ENCODE measurements around the gene FAM200B. TPM values are rescaled to one million over a fixed set of nuclear protein-coding genes. Genes with fewer than 3 reads are reported as not detected.
A peak's percentile ranks its signal among the peaks of the same experiment; 100 is the strongest.

Gene FAM200B
- total RNA-seq, 2 experiments from 2014 or later = 15.8 to 16.0 TPM

GRCh38 chr4:15673337-15673736 lies 8.3 kb upstream of the FAM200B start:
- peaks cover 35% of the 10 kb centered on the region for H3K36me3 Mint-ChIP-seq (ENCODE audit: low read depth)
- POLR2A ChIA-PET = interaction anchor here (1.6 to 3.1 kb wide), 2 partner anchors 9 to 19 kb away, joined by 7 to 19 read pairs; partner anchors contain the start of genes FAM200B and FBXL5
- H3K9me3 Mint-ChIP-seq = no peaks in the 10 kb centered on the region
- no peaks in the 10 kb centered on the region for H3K27me3 Mint-ChIP-seq
- CTCF ChIA-PET = no interaction called here
- H3K4me1 Mint-ChIP-seq = peaks cover 27% of the 10 kb centered on the region
- no peak for DNase-seq
- H3K4me3 Mint-ChIP-seq = no peak overlapping the region
- no peak overlapping the region for H3K27ac Mint-ChIP-seq

GRCh38 chr4:15674046-15674445 lies 7.6 kb upstream of the FAM200B start:
- no peaks in the 10 kb centered on the region for H3K9me3 Mint-ChIP-seq
- no peak overlapping the region for H3K27ac Mint-ChIP-seq
- peaks cover 29% of the 10 kb centered on the region for H3K4me1 Mint-ChIP-seq
- H3K4me3 Mint-ChIP-seq = no peak overlapping the region
- CTCF ChIA-PET = no interaction called here
- H3K36me3 Mint-ChIP-seq (ENCODE audit: low read depth) = peaks cover 35% of the 10 kb centered on the region
- DNase-seq = no peak
- POLR2A ChIA-PET = interaction anchor here (1.6 to 3.1 kb wide), 2 partner anchors 8 to 20 kb away, joined by 7 to 19 read pairs; partner anchors contain the start of genes FAM200B and FBXL5
- H3K27me3 Mint-ChIP-seq = no peaks in the 10 kb centered on the region

GRCh38 chr4:15674926-15675325 lies 6.7 kb upstream of the FAM200B start:
- POLR2A ChIA-PET = interaction anchor here (1.9 kb wide), 1 partner anchor 20 kb away, joined by 6 read pairs; the partner anchor contains the start of gene FBXL5
- Mint-ChIP-seq H3K36me3 (ENCODE audit: low read depth) (peaks cover 39% of the 10 kb centered on the region), H3K4me3 (no peak overlapping the region), H3K27ac (no peak overlapping the region), H3K9me3 (no peaks in the 10 kb centered on the region), H3K4me1 (peaks cover 38% of the 10 kb centered on the region), H3K27me3 (no peaks in the 10 kb centered on the region)
- CTCF ChIA-PET = no interaction called here
- DNase-seq = no peak

GRCh38 chr4:15675356-15675755 lies 6.3 kb upstream of the FAM200B start:
- ChIA-PET CTCF (interaction anchor here (0.7 kb wide), 1 partner anchor 224 kb away, joined by 3 read pairs; no protein-coding TSS in a partner anchor), POLR2A (interaction anchor here (1.9 kb wide), 1 partner anchor 20 kb away, joined by 6 read pairs; the partner anchor contains the start of gene FBXL5)
- no peak overlapping the region for H3K27ac Mint-ChIP-seq
- no peak overlapping the region for H3K4me3 Mint-ChIP-seq
- peaks cover 41% of the 10 kb centered on the region for H3K4me1 Mint-ChIP-seq
- no peaks in the 10 kb centered on the region for H3K9me3 Mint-ChIP-seq
- H3K27me3 Mint-ChIP-seq = no peaks in the 10 kb centered on the region
- H3K36me3 Mint-ChIP-seq (ENCODE audit: low read depth) = peaks cover 41% of the 10 kb centered on the region
- no peak for DNase-seq

- CTCF ChIA-PET = interaction anchor here (0.7 to 1.8 kb wide), 3 partner anchors 26 to 1574 kb away, joined by 3 to 6 read pairs (median 3); no protein-coding TSS in a partner anchor
- Mint-ChIP-seq H3K36me3 (ENCODE audit: low read depth) (peaks cover 41% of the 10 kb centered on the region), H3K27me3 (no peaks in the 10 kb centered on the region), H3K9me3 (no peaks in the 10 kb centered on the region), H3K27ac (no peak overlapping the region), H3K4me1 (peaks cover 41% of the 10 kb centered on the region), H3K4me3 (no peak overlapping the region)
- POLR2A ChIA-PET = interaction anchor here (1.9 kb wide), 1 partner anchor 21 kb away, joined by 6 read pairs; the partner anchor contains the start of gene FBXL5
- no peak for DNase-seq
These were observed 5.6 kb upstream of the FAM200B start for GRCh38 chr4:15676039-15676438.

GRCh38 chr4:15676899-15677298 lies 4.7 kb upstream of the FAM200B start:
- H3K9me3 Mint-ChIP-seq = no peaks in the 10 kb centered on the region
- POLR2A ChIA-PET = no interaction called here
- H3K27ac Mint-ChIP-seq = no peak overlapping the region
- H3K36me3 Mint-ChIP-seq (ENCODE audit: low read depth) = peaks cover 40% of the 10 kb centered on the region
- CTCF ChIA-PET = interaction anchor here (0.9 to 1.8 kb wide), 2 partner anchors 27 to 280 kb away, joined by 3 to 6 read pairs; no protein-coding TSS in a partner anchor
- H3K4me1 Mint-ChIP-seq = peaks cover 37% of the 10 kb centered on the region
- no peak overlapping the region for H3K4me3 Mint-ChIP-seq
- H3K27me3 Mint-ChIP-seq = no peaks in the 10 kb centered on the region
- no peak for DNase-seq

GRCh38 chr4:15677507-15677988 lies 4.1 kb upstream of the FAM200B start:
- Mint-ChIP-seq H3K27ac (no peak overlapping the region), H3K36me3 (ENCODE audit: low read depth) (peaks cover 35% of the 10 kb centered on the region), H3K27me3 (no peaks in the 10 kb centered on the region), H3K4me3 (no peak overlapping the region), H3K4me1 (peaks cover 41% of the 10 kb centered on the region), H3K9me3 (no peaks in the 10 kb centered on the region)
- DNase-seq = no peak
- ChIA-PET CTCF (interaction anchor here (0.9 to 1.8 kb wide), 2 partner anchors 28 to 280 kb away, joined by 3 to 6 read pairs; no protein-coding TSS in a partner anchor), POLR2A (no interaction called here)

- Mint-ChIP-seq H3K27me3 (no peaks in the 10 kb centered on the region), H3K9me3 (no peaks in the 10 kb centered on the region), H3K36me3 (ENCODE audit: low read depth) (peaks cover 35% of the 10 kb centered on the region), H3K4me1 (peaks cover 49% of the 10 kb centered on the region), H3K4me3 (peak overlapping the region; percentile 97), H3K27ac (peak overlapping the region; percentile 92)
- no peak for DNase-seq
- CTCF ChIA-PET = interaction anchor here (0.6 to 1.7 kb wide), 6 partner anchors 10 to 203 kb away, joined by 3 to 9 read pairs (median 4); no protein-coding TSS in a partner anchor
- POLR2A ChIA-PET = interaction anchor here (0.6 to 3.6 kb wide), 13 partner anchors 8 to 680 kb away, joined by 3 to 60 read pairs (median 6); partner anchors contain the start of genes BST1 and FBXL5
These were observed 608 bp upstream of the FAM200B start for GRCh38 chr4:15681067-15681371.

GRCh38 chr4:15682242-15683142 lies 865 bp downstream of the FAM200B start:
- Mint-ChIP-seq H3K27ac (peak overlapping the region; percentile 92), H3K4me3 (peak overlapping the region; percentile 97), H3K36me3 (ENCODE audit: low read depth) (peaks cover 45% of the 10 kb centered on the region), H3K9me3 (no peaks in the 10 kb centered on the region), H3K4me1 (peaks cover 43% of the 10 kb centered on the region), H3K27me3 (no peaks in the 10 kb centered on the region)
- ChIA-PET POLR2A (interaction anchor here (1.2 to 3.6 kb wide), 10 partner anchors 9 to 681 kb away, joined by 3 to 60 read pairs (median 8); partner anchors contain the start of genes BST1 and FBXL5), CTCF (interaction anchor here (0.6 to 1.7 kb wide), 7 partner anchors 9 to 286 kb away, joined by 3 to 8 read pairs (median 4); no protein-coding TSS in a partner anchor)
- DNase-seq = no peak

GRCh38 chr4:15683143-15683495 lies 1.5 kb downstream of the FAM200B start:
- peaks cover 39% of the 10 kb centered on the region for H3K4me1 Mint-ChIP-seq
- peaks cover 45% of the 10 kb centered on the region for H3K36me3 Mint-ChIP-seq (ENCODE audit: low read depth)
- ChIA-PET CTCF (interaction anchor here (1.3 to 1.4 kb wide), 2 partner anchors 8 to 12 kb away, joined by 3 to 4 read pairs; no protein-coding TSS in a partner anchor), POLR2A (interaction anchor here (1.2 to 3.6 kb wide), 5 partner anchors 19 to 682 kb away, joined by 3 to 24 read pairs (median 12); partner anchors contain the start of gene BST1)
- H3K9me3 Mint-ChIP-seq = no peaks in the 10 kb centered on the region
- H3K27me3 Mint-ChIP-seq = no peaks in the 10 kb centered on the region
- no peak overlapping the region for H3K4me3 Mint-ChIP-seq
- no peak overlapping the region for H3K27ac Mint-ChIP-seq
- no peak for DNase-seq

GRCh38 chr4:15684498-15684897 lies 2.9 kb downstream of the FAM200B start:
- Mint-ChIP-seq H3K36me3 (ENCODE audit: low read depth) (peaks cover 49% of the 10 kb centered on the region), H3K4me3 (no peak overlapping the region), H3K9me3 (no peaks in the 10 kb centered on the region), H3K27ac (no peak overlapping the region), H3K4me1 (peaks cover 31% of the 10 kb centered on the region), H3K27me3 (no peaks in the 10 kb centered on the region)
- DNase-seq = no peak
- CTCF ChIA-PET = interaction anchor here (1.2 kb wide), 1 partner anchor 72 kb away, joined by 4 read pairs; no protein-coding TSS in a partner anchor
- POLR2A ChIA-PET = no interaction called here

GRCh38 chr4:15688051-15688450 lies 6.4 kb downstream of the FAM200B start:
- H3K4me3 Mint-ChIP-seq = no peak overlapping the region
- H3K9me3 Mint-ChIP-seq = no peaks in the 10 kb centered on the region
- CTCF ChIA-PET = no interaction called here
- POLR2A ChIA-PET = no interaction called here
- peaks cover 12% of the 10 kb centered on the region for H3K4me1 Mint-ChIP-seq
- H3K27me3 Mint-ChIP-seq = no peaks in the 10 kb centered on the region
- H3K36me3 Mint-ChIP-seq (ENCODE audit: low read depth) = peaks cover 37% of the 10 kb centered on the region
- no peak overlapping the region for H3K27ac Mint-ChIP-seq
- no peak for DNase-seq

- ChIA-PET POLR2A (no interaction called here), CTCF (interaction anchor here (0.6 kb wide), 1 partner anchor 309 kb away, joined by 3 read pairs; no protein-coding TSS in a partner anchor)
- Mint-ChIP-seq H3K4me1 (peaks cover 4% of the 10 kb centered on the region), H3K27me3 (no peaks in the 10 kb centered on the region), H3K36me3 (ENCODE audit: low read depth) (peaks cover 34% of the 10 kb centered on the region), H3K9me3 (no peaks in the 10 kb centered on the region), H3K27ac (no peak overlapping the region), H3K4me3 (no peak overlapping the region)
- no peak for DNase-seq
These were observed 7.9 kb downstream of the FAM200B start for GRCh38 chr4:15689540-15689939.
